Subcutaneous abdominal adipose tissue (tissue), 5 donors: Measurements from ENCODE around the gene SLC19A2.

Source experiments
- H3K27ac ChIP-seq: one replicate; pipeline ENCODE4 v1.7.0; 2013; ENCODE audit warnings: low read depth, mild to moderate bottlenecking, inconsistent platforms, low read length, moderate library complexity
- H3K27me3 ChIP-seq, 5 donors: one replicate each; pipeline ENCODE4 v1.7.0; 2013; ENCODE audit warnings: low read length in 5 of 5, inconsistent platforms in 1 of 5; ENCODE audit not compliant: control insufficient read depth in 5 of 5, insufficient read depth in 4 of 5
- H3K36me3 ChIP-seq, 5 donors: one replicate each; pipeline ENCODE4 v1.7.0; 2013; ENCODE audit warnings: low read length in 5 of 5; ENCODE audit not compliant: control insufficient read depth in 5 of 5, insufficient read depth in 5 of 5
- H3K4me1 ChIP-seq, 5 donors: one replicate each; pipeline ENCODE4 v1.7.0; 2013; ENCODE audit warnings: low read length in 5 of 5, mild to moderate bottlenecking in 3 of 5, moderate library complexity in 1 of 5; ENCODE audit not compliant: control insufficient read depth in 5 of 5, insufficient read depth in 5 of 5
- H3K4me3 ChIP-seq, 5 donors: one replicate each; pipeline ENCODE4 v1.7.0; 2013; ENCODE audit warnings: low read length in 5 of 5, low read depth in 1 of 5
- H3K9ac ChIP-seq, 5 donors: one replicate each; pipeline ENCODE4 v1.7.0; 2013; ENCODE audit warnings: low read length in 5 of 5, mild to moderate bottlenecking in 4 of 5, moderate library complexity in 3 of 5
- H3K9me3 ChIP-seq, 5 donors: one replicate each; pipeline ENCODE4 v1.7.0; 2013; ENCODE audit warnings: low read length in 5 of 5; ENCODE audit not compliant: control insufficient read depth in 5 of 5
- donor health status: healthy.
- donor health status: healthy.
- donor health status: healthy.
- donor health status: healthy.
- donor health status: healthy.

SLC19A2 gene

DNA sequence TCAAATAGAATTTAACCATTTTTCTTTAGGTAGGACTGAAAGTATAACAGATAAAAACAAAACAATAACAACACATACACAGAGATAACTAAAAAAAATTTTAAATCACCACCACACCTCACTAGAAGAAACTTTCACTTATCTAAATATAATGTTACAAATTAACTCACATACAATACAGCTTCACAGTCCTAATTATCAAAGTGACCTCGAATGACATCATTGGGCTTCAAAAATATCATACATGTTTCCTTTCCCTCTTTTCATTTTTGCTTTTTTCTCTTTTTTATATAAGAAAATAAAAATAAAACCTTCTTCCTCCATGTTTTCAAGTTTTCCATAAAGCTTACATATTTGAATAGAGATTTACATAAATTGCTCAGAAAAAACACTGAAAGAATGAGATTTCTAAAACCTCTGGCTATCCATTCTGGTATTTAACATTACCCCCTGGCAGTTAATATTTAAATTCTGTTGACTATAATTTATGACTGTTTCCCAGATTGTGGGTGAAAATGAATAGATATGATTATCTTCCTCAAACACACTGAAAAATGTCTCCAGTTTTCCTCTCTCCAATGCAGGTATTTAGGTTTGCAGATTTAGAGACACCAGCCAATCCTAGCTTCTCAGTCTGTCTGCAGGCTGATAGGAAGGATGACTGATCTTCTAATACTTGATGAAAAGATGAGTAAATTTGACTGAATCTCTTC lies 40.5 kb upstream of the SLC19A2 start:
- Histone ChIP-seq H3K9me3 (no peaks in the 10 kb centered on the region), H3K27ac (no peak overlapping the region), H3K4me3 (no peak overlapping the region), H3K27me3 (no peaks in the 10 kb centered on the region), H3K4me1 (peaks cover 0 to 15% (median 14%) of the 10 kb centered on the region in 5 donors), H3K9ac (no peak overlapping the region), H3K36me3 (no peaks in the 10 kb centered on the region)

- Histone ChIP-seq H3K27me3 (no peaks in the 10 kb centered on the region), H3K4me1 (peaks cover 0 to 15% (median 14%) of the 10 kb centered on the region in 5 donors), H3K9ac (no peak overlapping the region), H3K4me3 (no peak overlapping the region), H3K36me3 (no peaks in the 10 kb centered on the region), H3K9me3 (no peaks in the 10 kb centered on the region), H3K27ac (no peak overlapping the region)
These were observed 39.6 kb upstream of the SLC19A2 start for GRCh38 chr1:169525391-169525790.

GRCh38 chr1:169523904-169524303 lies 38.2 kb upstream of the SLC19A2 start:
- no peak overlapping the region for H3K4me3 ChIP-seq
- H3K9ac ChIP-seq: no peak overlapping the region
- no peak overlapping the region for H3K27ac ChIP-seq
- H3K9me3 ChIP-seq: no peaks in the 10 kb centered on the region
- H3K36me3 ChIP-seq: no peaks in the 10 kb centered on the region
- H3K4me1 ChIP-seq: peaks cover 0 to 15% (median 14%) of the 10 kb centered on the region in 5 donors
- no peaks in the 10 kb centered on the region for H3K27me3 ChIP-seq

DNA sequence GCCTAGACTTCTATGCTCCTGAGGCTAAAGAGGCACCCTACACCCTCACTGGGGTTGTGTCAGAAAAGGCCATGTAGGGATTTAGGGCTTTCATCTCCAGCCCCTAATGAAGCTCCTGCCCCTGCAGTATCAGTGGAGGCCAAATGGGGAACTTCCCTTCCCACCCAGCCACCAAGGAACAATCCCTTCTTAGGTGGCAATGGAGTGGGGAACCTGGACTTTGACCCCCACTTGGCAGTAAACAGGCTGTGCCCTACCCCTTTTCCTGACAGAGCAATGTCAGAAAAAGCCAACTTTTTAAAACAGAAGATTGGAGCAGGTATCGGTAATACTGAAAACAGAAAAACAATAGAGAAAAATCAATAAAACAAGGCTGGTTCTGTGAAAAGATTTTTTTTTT lies 35.5 kb upstream of the SLC19A2 start:
- Histone ChIP-seq H3K9ac (no peak overlapping the region), H3K4me1 (no peaks in the 10 kb centered on the region), H3K27me3 (no peaks in the 10 kb centered on the region), H3K27ac (no peak overlapping the region), H3K36me3 (no peaks in the 10 kb centered on the region), H3K4me3 (no peak overlapping the region), H3K9me3 (no peaks in the 10 kb centered on the region)

DNA sequence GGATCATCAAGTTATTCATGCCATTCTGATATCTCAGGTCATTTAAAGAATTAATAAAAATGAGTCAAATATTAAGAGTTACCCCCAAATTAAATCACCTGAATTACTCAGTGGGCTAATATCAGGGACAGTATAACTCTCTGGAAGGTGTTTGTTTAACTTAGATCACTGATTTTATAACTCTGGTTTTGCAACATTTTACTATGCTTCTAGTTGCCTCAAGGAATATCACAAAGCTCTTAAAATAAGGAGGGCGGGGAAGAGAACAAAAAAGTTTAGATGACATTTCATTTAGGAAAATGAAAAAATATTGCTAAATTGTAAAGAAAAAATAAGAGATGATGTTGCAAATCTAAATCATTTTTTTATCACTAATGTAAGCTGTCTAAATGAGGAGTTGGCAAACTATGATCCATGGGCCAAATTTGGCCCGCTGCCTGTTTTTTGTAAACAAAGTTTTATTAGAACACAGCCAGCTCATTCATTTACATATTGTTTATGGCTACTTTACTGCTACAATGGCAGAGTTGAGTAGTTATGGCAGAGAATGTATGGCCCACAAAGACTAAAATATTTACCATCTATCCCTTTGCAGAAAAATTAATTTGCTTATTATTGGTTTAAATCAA lies 31.9 kb upstream of the SLC19A2 start:
- H3K27ac ChIP-seq: no peak overlapping the region

GRCh38 chr1:169515641-169516040 lies 29.9 kb upstream of the SLC19A2 start:
- peaks cover 4 to 33% (median 11%) of the 10 kb centered on the region in 5 donors for H3K4me1 ChIP-seq
- H3K4me3 ChIP-seq: no peak overlapping the region
- H3K9me3 ChIP-seq: no peaks in the 10 kb centered on the region
- no peak overlapping the region for H3K9ac ChIP-seq
- no peaks in the 10 kb centered on the region for H3K27me3 ChIP-seq
- no peaks in the 10 kb centered on the region for H3K36me3 ChIP-seq
- H3K27ac ChIP-seq: no peak overlapping the region

More for the DNA sequence above, 31.9 kb upstream of the SLC19A2 start:
- H3K9ac ChIP-seq: no peak overlapping the region
- no peaks in the 10 kb centered on the region for H3K9me3 ChIP-seq
- H3K27me3 ChIP-seq: no peaks in the 10 kb centered on the region
- H3K36me3 ChIP-seq: no peaks in the 10 kb centered on the region
- H3K4me3 ChIP-seq: no peak overlapping the region
- peaks cover 4 to 17% (median 11%) of the 10 kb centered on the region in 5 donors for H3K4me1 ChIP-seq

- peak overlapping the region; percentile 96 for H3K27ac ChIP-seq
These were observed 29.0 kb upstream of the SLC19A2 start for GRCh38 chr1:169514566-169515270.

GRCh38 chr1:169513208-169513607 lies 27.5 kb upstream of the SLC19A2 start:
- Histone ChIP-seq H3K27me3 (no peaks in the 10 kb centered on the region), H3K36me3 (no peaks in the 10 kb centered on the region), H3K4me1 (peaks cover 4 to 49% (median 20%) of the 10 kb centered on the region in 5 donors), H3K4me3 (no peak overlapping the region), H3K27ac (peak overlapping the region; percentile 96), H3K9ac (peak overlapping the region in 2 of 5 donors; percentile 1 to 15), H3K9me3 (no peaks in the 10 kb centered on the region)

More at GRCh38 chr1:169514566-169515270, 29.0 kb upstream of the SLC19A2 start:
- Histone ChIP-seq H3K27me3 (no peaks in the 10 kb centered on the region), H3K9ac (no peak overlapping the region), H3K4me3 (no peak overlapping the region), H3K36me3 (no peaks in the 10 kb centered on the region), H3K9me3 (no peaks in the 10 kb centered on the region), H3K4me1 (peaks cover 4 to 35% (median 11%) of the 10 kb centered on the region in 5 donors)

DNA sequence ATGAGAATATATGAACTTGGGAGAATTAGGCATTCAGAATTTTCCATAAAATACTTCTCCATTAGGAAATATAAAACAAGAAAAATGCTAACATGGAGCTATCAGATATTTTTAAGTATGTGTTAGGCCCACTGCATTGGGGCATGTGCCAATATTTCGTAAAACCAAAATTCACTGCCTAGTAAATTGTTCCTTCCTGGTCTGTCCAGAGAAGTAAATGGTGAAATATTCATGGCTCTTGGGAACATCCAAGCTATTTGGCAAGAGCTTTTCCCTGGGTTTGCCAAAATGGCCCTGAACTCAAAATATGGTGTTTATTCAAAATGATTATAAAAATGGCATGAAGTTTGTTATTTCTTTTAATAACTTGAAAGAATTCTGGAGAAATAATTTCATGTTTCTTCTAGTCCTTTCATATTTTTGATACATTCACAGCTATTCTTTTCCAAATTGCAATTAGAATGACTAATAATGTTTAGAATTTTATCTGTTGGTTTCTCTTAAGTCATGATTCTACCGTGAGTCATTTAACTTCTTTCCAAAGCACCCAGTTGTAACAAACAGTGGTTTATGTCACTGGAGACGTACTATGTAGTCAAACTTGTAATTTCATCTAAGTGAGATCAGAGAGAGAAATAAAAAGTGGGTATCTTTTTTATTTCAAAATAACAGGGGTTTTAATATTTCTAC lies 25.7 kb upstream of the SLC19A2 start:
- Histone ChIP-seq H3K4me1 (peaks cover 4 to 51% (median 20%) of the 10 kb centered on the region in 5 donors), H3K27me3 (no peaks in the 10 kb centered on the region), H3K36me3 (no peaks in the 10 kb centered on the region), H3K4me3 (no peak overlapping the region), H3K9ac (no peak overlapping the region), H3K9me3 (no peaks in the 10 kb centered on the region), H3K27ac (peak overlapping the region; percentile 96)
